HG02763 (cell line): ENCODE results near the gene HTT.

Source experiments
- ATAC-seq: cut with Tn5 transposase; IDR thresholded peaks from one replicate; pipeline ENCODE4 v1.9.1; 2021; ENCODE audit warnings: mild to moderate bottlenecking, moderate library complexity; ENCODE audit not compliant: unreplicated experiment

Gene HTT

DNA sequence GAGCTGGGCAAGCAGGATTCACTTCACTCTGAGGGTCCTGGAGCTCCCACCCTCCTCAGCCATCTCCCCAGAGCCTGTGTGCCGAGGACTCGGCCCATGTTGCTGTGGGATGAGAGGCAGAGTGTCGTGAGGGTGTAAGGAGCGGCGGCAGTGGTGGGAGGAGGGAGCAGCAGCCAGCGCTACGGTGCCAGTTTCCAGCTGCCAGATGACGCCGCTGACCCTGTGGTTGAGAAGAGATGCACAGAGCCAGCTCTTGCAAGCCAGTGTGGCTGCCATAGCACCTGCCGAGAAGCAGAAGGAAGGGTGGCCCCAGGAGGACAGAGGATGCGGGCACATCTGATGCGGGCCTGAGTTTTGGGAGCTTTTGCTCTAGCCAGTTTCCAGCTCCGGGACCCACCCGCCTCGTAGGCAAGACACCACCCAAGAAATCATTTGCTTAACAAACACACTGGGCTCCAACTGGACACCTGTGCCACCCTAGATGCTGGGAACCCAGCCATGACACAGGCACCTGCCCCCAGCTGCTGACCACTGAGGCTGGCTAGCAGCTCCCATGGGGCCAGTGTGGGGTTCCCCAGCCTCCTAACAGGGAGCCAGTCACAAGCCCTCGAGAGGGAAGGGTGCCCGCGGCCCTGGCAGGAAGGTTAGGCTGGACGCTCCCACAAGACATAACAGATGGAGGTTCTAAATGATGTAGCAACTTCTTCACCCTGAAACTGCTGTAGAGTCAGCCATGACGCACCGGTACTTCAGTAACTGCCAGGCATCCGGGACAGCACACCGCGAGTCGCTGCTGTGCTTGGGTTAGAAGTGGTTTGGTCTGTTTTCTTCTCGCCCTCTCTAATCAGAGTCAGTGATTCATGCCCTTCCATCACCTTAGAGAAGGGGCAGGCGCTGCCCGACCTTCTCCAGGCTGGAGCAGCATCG lies 183.3 kb downstream of the HTT start:
- ATAC-seq = no peak

DNA sequence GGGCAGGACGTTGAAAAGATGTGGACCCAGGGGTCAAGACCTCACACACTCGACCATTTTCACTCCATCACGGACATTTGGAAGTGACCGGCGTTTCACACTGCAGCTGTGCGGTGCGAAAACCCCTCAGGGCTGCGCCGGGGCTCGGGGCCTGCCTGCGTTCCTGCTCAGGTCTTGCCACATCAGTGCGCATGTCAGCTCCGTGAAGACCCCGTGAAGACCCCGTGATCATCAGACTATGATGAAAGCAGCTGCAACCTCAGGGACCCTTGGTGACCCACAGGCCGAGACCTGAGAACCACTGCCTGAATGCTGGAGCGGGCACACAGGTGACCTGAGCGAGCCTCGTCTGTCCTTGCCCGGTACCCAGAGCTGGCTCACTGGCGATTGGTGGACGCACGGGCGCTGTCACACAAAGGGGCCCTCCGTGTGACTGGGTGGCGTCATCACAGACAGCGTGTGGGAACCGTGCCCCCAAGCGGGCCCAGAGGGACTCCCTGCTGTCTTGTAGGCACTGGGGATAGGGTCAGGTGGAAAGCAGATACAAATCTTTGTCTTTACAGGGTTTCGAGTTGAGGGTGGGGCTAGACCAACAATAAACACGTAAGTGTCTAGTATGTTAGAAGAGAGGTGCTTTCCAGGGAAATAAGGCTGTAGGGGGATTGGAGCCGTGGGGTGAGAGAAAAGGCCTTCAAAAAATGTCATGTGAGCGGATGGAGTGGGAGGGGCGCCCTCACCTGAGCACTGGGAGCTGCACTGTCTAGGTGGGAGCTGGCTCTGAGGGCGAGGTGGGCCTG lies 187.1 kb downstream of the HTT start:
- no peak for ATAC-seq

- no peak for ATAC-seq
Measured at GRCh38 chr4:3262208-3263052, 187.9 kb downstream of the HTT start.

- ATAC-seq = no peak
Measured at GRCh38 chr4:3263053-3263875, 188.8 kb downstream of the HTT start.

- no peak for ATAC-seq
Measured at GRCh38 chr4:3263876-3264193, 189.4 kb downstream of the HTT start.

GRCh38 chr4:3266076-3266475 lies 191.6 kb downstream of the HTT start:
- no peak for ATAC-seq

GRCh38 chr4:3267576-3268394 lies 193.3 kb downstream of the HTT start:
- no peak for ATAC-seq

- ATAC-seq = no peak
Measured at GRCh38 chr4:3268395-3269104, 194.1 kb downstream of the HTT start.

DNA sequence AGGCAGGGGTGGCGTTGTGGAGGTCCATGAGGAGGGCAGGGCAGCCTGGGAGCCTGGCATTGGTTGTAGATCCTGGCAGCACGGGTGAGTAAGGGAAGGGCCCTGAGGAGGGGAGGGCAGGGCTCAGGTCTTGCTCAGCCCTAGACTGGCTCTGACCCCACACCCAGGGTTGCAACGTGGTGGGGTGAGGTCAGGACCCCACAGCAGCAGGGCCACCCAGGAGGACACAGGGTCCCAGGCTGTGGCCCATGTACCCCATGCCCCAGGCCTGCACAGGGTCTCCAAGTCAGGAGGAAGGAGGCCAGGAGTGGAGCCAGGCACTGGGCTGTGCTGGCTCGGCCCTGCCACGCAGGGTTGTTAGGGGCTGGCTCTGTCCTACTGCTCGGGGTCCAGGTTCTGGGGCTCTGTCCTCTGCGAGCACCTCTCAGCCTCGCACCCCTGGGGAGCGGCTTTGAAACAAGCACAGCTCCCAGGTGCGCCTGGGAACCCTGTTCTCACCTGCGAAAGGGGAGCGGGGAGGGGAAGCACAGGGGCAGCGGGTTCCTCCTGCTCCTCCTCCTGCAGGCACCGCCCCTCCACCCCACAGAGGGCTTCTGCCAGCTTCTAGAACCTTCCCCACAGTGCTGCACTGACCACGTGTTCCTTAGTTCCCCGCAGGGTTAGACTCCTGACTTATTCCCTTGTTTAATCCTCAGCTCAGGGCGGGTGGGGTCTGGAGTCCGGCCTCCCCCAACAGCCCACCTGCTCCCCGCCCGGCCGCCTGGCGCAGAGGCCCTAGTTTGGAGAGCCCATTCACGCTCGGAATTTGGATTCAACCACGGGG lies 194.8 kb downstream of the HTT start:
- no peak for ATAC-seq

GRCh38 chr4:3269991-3270611 lies 195.6 kb downstream of the HTT start:
- ATAC-seq = no peak

GRCh38 chr4:3271131-3271530 lies 196.7 kb downstream of the HTT start:
- ATAC-seq = no peak

DNA sequence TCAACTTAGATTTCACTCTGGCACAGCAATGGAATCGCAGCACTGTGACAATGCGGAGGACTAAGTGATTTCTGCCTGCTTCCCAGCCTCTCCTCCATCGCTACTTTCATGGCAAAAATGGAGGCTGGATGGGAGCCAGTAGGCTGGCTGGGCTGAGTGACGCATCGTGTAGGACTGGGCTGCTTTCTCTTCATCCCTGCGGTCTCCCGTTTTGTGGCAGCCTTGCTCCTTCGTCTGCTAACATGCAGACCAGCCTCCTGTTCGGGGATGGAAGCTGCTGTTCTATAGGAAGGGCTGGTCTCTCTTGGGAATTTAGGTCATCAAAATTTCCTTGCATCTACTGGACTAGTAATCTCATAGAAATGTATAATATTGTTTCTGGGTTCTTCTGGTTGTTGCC lies 202.5 kb downstream of the HTT start:
- no peak for ATAC-seq

DNA sequence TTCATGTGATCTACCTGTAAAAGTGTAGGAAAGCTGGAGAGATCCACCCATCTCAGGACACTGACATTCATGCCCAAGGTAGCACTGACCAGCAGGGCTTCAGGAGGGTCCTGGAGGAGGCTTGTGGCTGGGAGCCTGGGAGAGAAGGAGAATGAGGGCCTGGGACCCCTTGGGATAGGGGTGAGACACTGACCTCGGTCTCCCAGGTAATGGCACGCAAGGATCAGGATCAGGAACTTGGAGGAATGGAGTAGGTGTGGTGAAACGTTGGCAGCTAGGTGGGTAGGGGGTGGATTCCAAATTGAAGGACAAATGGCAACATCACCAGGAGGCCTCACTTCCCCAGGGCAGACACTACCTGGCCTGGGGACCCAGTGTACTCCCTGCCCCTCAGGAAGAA lies 206.0 kb downstream of the HTT start:
- ATAC-seq = no peak

- no peak for ATAC-seq
Measured at GRCh38 chr4:3283483-3283882, 209.0 kb downstream of the HTT start.

DNA sequence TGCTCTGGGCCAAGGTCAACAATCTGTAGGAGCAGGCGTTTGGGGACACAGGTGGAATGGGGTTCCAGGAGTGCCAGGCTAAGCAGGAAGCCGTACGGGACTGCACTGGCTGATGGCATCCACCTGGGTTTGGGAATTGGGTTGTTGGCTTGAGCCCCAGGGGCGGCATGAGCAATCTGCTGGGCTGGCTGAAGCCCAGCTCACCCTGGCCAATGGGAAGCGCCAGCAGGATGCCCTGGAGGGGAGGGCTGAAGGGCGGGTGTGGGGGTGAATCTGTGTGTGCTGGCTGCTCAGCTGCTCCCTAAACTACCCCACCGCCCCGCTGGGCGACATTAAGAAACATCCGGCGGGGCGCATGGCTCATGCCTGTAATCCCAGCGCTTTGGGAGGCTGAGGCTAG lies 209.4 kb downstream of the HTT start:
- ATAC-seq = no peak

GRCh38 chr4:3284734-3285557 lies 210.5 kb downstream of the HTT start:
- ATAC-seq = no peak
